HG03045 (cell line): ENCODE measurements around the gene MARS1.

Experiments
- ATAC-seq: cut with Tn5 transposase; IDR thresholded peaks from one replicate; pipeline ENCODE4 v1.9.1; 2021; ENCODE audit warnings: mild to moderate bottlenecking, moderate library complexity; ENCODE audit not compliant: unreplicated experiment

Gene MARS1

DNA sequence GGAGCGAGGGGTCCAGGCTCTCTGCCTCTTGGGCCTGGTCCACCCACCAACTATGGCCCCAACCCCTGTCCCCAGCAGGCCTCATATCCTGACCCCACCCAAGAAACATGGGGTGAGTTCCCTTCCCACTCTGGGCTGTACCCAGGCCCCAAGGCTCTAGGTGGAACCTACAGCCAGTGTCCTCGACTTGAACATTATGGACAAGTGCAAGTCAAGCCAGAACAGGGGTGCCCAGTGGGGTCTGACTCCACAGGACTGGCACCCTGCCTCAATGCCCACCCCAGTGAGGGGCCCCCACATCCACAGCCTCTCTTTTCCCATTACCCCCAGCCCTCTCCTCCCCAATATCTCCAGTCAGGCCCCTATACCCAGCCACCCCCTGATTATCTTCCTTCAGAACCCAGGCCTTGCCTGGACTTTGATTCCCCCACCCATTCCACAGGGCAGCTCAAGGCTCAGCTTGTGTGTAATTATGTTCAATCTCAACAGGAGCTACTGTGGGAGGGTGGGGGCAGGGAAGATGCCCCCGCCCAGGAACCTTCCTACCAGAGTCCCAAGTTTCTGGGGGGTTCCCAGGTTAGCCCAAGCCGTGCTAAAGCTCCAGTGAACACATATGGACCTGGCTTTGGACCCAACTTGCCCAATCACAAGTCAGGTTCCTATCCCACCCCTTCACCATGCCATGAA is 16.8 kb upstream of the MARS1 start:
- no peak for ATAC-seq

DNA sequence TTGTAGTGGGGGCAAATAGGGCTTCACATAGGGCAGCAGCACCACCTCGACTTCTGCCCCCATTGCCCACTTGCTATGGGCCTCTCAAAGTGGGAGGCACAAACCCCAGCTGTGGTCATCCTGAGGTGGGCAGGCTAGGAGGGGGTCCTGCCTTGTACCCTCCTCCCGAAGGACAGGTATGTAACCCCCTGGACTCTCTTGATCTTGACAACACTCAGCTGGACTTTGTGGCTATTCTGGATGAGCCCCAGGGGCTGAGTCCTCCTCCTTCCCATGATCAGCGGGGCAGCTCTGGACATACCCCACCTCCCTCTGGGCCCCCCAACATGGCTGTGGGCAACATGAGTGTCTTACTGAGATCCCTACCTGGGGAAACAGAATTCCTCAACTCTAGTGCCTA is 16.2 kb upstream of the MARS1 start:
- ATAC-seq: no peak

DNA sequence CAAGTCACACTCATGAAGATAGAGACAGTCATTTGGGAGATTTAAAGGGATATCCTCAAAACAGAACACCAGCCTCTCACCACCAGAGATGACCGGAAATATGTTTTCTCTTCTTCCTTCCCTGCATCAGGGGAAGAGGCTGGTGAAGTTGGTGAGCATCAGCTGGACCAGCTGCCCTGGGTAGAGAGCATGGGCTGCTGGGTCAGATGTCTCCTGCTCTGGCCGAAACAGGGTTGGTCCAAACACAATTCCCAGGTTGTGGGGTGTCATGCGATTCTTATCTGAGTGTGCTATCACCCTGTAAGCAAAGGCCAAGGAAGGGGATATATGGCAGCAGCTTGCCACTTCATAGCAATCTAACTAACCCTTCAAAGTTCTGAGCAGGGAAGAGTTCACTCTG is 15.5 kb upstream of the MARS1 start:
- no peak for ATAC-seq

DNA sequence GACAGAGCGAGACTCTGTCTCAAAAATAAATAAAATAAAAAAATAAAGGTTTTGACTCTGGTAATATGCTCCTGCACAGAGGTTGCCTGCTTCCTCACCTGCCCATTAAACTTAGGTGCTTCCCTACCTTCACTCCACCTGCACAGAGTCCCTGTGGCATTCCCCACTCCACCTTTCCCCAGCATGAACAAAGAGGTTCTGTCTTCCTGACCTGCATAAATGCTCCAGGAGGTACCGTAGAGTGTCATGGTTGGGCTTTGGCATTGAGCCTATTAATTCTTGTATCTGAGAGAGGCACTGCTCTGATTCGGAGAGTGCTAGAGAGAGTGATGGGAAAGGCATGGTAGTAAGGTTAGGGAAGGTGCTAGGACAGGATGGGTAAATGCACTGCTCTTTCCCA is 14.5 kb upstream of the MARS1 start:
- no peak for ATAC-seq

DNA sequence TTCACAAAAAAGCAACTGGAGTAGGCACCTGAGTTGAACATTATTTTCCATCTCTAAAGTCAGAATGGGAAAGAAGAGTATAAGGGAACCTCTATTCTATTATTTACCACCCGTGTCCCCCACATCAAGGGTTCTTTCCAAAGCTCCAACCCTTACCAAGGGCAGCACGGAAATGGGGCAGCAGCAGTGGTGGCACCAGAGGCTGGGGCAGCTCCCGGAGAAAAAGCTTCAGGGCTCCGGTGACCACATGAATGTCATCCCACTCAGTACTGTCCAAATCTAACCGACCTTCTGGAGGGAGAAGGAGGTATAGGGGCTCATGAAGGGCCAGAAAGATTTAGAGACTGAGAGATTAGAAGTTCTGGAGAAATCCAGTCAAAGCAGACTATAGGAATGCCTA is 14.0 kb upstream of the MARS1 start:
- ATAC-seq: no peak

DNA sequence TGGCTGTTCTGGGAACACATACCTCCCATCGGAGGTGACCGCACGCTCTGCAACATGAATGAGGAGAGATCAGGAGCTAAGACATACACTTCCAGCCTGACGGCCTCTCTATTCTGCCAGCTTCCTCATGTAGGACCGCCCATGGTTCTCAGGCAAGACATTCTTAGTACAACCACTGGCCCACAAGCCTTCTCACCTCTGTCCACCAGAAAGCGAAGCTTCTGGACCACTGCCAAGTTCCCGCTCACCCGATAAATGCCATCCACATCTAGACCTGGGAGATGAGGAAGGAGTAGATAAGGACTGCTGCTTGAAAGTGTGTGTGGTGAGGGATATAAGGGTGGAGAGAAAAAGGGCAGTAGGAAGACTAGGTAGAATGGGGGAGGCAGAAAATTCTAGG is 13.4 kb upstream of the MARS1 start:
- ATAC-seq: no peak

DNA sequence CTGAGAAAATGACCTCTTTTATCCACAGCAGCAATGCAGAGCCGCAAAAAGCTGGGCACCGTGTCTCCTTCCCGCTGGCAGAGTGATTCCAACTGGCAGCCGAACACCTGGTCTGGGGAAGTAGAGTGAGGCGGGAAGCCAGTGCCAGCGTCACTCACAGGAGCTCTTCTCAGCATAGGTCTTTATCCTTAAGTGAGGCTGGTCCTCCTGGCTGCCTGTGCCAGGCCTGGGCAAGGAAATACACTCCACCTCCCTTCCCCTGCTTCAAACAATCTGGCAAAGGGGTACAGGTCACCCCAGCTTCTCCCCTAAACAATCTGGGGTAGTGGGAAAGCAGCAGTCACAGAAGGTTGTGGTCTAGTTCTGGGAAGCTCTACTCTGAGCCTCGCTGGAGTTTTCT is 13.0 kb upstream of the MARS1 start:
- no peak for ATAC-seq

DNA sequence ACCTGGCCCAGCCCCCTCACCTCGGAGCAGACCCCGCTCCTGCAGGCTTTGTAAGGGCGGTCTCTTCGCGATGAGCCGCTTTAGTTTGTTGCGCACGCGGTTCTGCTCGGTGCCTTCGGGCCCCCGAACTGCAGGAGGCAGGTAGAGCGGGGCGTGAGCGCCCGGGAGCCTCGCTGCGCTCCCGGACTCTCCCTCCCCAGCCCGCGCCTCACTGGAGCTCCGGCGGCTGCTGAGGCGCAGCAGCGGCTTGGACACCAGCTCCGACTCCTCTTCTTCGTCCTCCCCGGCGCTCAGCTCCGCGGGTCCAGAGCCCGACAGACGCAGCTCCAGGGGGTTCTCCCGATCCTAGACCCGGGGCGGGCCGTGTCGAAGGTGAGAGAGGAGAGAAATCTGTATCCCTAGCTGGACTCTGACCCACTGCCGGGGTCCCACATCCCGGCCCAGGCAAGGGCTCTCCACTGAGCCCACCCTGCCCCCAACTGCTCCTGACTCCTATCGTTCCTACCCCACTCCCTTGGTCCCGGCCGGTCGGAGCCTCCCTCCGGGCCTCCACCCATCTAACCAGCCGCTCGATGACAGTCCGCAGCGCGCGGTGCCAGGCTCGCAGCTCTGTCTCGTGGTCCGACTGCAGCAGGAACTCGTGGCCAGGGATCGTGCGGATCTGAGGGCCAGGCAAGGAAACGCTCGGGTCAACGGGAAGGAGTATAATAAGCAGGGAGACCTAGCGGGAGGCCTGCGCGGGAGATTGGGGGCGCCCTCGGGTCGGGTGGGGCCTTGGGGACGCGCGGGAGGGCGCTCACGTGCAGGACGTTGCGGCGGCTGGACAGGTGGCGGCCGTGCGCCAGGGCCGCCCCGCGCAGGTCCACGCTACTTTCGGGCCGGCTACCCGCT is 12.4 kb upstream of the MARS1 start:
- no peak for ATAC-seq

DNA sequence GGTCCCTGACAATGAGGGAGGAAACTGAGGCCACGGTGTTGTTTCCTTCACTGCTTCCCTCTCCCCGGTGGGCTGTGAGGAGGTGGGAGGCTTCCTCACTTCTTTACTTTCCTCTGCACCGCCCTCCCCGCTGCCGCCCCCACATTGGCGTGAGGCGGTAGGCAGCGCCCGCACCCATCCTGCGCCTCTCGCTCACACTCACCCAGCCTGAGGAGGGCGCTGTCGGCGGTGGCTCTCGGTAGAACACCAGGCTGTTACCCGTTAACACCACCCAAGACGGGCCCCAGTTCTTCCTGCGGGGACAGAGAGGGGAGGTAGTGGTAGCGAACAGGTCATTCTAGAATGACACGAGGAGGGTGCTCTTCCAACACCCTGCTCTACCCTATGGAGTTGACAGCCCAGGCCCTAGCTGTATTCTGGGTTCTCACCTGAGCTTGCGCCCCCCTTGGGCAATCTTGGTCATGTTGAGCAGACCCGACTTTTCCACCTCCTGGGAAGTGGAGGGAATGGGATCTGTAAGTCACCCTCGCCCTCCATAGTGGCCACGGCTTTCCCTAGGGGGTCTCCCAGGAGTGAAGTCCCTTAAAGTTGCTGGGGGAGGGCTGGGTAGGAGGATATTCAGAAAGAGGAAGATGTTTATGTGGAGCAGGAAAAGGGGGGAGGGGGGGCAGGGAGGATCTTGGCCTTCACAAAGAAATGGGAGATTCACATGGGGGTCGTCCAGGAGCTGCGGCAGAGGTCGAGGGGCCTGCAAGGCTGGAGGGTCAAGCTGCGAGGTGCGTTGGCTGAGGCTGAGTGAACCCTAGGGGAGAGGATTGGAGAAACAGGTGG is 11.5 kb upstream of the MARS1 start:
- ATAC-seq: no peak

DNA sequence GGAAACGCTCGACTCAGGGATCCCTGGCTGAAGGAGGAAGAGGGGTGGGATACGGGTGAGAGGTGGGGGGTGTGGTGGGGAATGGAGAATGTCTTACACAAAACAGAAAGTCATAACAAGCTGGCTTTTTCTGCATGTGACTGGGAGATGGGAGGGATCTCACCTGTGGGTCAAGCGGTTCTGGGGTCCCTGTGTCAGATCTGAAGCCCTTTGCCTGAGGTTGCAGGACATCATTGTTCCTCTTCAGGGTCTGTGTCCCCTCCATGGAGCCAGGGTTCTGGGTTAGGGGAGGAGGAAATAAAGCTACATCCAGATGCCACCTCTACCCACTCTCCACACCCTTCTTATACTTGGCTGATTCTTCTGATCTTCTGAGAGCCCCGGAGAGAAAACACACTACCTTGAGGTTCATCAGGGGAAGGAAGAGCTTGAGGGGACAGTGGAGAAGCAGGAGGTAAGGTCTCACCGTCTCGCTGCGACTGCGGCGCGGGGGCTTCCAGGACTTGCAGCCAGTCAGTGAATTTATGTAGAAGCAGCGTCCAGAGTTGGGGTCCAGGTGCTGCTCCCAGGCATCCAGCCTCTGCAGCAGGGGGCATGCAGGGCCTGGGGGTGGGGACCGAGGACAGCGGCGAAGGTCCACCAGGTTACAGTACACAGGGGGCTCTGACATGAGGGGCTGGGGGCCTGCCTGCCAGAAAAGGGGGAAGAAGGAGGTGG is 10.7 kb upstream of the MARS1 start:
- no peak for ATAC-seq

DNA sequence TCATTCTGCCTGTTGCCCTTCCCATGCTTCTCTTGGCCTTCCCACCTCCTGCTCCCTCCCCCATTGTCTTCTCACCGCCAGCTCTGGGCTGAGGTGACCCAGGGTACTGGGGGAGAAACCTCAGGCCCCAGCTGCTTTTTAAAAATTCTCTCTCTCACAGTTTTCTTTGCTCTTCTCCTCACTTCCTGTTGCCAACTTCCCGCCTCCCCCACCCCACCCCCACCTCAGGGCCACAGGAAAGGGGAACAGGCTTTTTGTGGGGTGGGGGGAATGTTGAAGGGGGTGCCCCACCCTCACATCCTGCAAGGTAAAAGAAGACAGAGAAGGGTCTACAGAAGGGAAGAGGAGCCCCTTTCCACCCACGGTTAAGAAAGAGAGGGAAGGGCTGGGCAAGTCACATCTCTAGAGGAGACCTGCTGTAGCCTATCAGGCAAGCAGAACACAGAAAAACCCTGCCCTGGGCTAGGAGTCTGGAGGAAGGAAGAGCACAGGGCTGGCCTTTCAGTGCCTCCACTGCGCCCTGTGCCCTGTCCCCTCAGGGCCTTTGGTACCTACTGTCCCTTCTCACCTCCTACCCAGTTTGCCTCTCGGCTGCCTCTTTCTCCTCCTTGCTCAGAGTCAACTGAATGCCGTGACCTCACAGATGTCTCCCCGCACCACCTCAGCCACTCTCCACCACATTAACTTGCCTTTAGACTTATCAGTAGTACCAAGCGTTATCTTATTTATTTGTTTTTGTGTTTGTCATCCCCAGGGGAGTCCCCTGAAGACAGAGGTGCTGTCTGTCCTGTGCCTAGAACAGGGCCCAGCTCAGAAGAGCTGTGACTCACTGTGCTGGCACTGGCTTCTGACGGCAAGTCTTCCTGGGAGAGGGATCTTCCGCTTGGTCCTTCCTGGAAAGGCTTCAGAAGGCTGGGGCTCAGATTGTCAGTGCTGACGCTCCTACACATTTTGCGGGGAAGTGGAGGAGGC is 9.9 kb upstream of the MARS1 start:
- peak; percentile 34 for ATAC-seq

DNA sequence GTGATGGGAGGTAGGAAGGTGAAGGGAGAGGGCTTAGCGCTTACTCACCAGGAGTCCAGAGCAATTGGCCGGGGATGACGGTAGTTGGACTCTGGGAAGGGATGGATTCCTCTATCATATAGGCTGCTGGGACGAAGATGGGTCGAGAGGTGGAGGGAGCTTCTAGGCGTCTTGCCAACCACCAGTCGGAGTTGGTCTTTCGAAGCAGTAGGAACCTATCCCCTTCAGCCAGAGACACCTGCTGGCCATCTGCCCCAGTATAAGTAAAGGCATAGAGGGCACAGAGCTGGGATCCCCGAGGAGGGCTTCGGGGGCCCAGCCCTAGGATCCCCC is 8.9 kb upstream of the MARS1 start:
- no peak for ATAC-seq

DNA sequence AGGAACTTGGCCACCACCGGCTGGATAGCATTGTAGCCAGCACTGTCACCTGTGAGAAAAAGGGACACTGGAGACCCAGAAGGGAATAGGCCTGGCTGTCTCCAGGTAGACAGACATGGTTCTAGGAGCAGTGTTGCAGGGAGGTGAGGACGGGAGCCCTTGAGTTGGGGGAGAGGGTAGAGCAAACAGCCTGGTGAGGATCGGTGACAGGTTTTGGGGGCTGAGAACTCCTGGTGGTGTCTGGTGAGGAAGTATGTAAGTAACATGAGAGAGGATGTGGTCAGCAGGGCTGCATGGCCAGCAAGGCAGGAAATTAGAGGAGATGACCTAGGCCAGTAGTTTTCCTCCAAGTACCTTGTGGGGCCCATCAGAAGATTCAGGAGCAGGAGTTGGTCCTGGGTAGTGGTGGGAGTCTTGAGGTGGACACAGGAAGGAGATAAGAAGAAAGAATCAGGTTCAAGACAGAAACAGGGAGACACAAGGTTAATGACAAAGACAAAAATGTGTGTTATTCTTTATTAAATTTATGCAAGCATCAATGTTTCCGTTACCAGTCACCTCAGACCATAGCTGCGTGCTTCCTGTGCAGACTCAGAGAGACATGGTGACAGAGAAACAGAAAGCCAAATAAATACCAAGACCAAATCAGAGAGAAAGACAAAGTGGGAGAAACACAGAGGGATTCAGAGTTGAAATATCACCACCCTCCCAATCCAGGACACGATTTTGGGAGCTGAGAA is 8.3 kb upstream of the MARS1 start, which contains the start of gene ARHGAP9:
ARHGAP9 (minus strand) TSS at position 491 of the 740 bp plus-strand sequence; CDS start at position 31, 460 bp downstream.
- ATAC-seq: no peak

DNA sequence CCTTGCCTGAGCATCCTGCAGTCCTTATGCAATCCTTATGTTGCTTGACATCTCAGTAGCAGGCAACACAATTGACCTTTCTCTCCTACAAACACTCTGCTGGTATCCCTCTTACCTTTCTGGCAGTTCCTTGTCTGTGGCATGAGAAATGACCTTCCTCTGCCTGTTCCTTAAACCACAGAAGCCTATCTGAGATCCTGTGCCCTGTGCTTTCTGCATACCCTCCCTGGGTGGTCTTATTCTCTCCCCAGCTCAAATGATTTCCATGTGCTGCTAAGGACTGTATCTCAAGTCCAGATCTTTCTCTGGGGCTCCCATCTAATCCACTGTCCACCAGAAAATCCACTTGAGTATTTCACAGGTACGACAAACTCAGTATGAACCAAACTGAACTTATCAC is 6.2 kb upstream of the MARS1 start:
- ATAC-seq: no peak

DNA sequence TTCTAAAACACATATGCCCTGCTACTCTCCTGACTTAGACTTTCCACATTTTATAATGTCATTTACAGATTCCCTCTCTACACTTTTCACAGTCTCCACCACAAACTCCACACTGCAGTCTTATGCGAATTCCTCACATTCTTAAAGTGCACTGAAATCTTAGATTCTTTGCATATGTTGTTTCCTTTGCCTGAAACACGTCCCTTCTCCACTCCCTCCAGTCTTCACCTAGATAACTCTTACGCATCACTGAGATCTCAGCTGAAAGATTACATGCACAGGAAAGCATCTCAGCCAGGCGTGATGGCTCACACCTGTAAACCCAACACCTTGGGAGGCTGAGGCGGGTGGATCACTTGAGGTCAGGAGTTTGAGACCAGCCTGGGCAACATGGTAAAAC is 4.4 kb upstream of the MARS1 start:
- no peak for ATAC-seq

DNA sequence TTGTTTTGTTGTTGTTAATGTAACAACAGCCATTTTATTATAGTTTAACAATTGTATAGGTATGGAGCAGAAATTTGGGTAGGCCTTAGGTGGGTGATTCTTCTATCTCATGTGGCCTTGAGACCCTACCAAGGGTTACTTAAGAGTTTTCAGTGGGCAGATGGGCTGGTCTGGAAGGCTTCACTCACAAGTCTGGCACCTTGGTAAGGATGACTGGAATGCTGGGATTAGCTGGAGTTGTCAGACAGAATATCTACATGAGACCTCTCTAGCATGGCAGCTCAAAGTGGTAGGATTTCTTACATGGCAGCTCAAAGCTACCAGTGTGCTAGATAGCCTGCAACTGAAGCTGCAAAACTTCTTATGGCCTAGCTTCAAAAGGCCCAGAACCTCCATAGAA is 2.2 kb upstream of the MARS1 start:
- ATAC-seq: no peak

DNA sequence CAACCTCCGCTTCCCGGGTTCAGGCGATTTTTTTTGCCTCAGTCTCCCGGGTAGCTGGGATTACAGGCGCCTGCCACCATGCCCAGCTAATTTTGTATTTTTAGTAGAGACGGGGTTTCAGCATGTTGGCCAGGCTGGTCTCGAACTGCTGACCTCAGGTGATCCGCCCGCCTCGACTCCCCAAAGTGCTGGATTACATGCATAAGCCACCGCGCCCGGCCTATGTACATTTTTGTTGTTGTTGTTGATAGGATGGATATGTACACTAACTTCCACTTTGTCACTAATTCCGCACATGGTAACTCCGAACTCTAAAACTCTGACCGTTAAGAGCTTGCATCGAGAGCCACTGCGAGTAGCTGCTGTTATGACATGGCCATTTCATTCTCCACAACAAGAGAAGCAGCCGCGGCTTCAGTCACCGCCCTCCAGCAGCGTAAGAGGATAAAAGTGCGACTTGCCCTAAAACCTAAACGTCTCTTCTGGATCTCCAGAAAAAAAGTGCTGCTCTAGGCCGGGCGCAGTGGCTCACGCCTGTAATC is 742 bp upstream of the MARS1 start:
- ATAC-seq: no peak

DNA sequence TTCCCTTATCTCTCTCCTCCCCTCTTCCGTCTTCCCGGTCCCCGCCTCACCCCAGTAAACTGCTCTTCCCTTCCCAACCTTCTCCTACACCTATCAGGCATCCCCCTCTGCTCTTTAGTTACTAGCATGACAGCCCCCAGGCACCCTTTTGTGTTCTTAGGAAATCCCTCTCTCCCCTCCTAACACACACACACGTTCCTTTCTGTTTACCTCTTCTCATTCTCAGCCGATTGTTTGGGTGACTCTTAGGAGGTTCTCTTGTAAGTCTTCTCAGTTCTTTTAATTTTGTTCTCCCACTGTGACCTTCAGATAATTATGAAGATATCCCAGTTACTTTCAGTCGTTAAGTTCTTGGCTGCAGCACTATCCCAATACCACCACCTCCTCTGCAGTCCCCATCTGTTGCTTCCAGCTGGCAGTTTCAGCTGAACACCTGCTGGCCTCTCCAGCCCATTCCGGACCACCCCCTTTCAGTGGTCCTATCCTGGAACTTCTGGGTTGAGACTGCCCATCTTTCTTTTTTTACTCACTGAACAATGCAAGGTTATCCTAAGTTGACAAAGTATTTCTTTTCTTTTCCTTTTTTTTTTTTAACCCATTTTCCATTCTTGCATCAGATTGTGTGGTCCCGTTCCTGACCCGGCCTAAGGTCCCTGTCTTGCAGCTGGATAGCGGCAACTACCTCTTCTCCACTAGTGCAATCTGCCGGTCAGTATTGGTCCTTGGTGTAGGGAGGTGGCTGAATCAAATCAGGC is 711 bp downstream of the MARS1 start:
- peak; percentile 17 for ATAC-seq
